NCI-H510A treated with DMSO at 0.1 percent for 48 hours (cell line): Measurements from ENCODE around the gene C1orf116.

ENCODE experiments used
- DNase-seq: peaks from one replicate; lab custom pipeline; 2025; lab: John Stamatoyannopoulos, UW

C1orf116 gene

GRCh38 chr1:207032528-207033017 lies at the start of gene C1orf116:
Gene C1orf116, minus strand, starts transcription at chr1:207032756. Its CDS starts 5,158 bp downstream, at chr1:207027598.
- peak; percentile 96 for DNase-seq

- DNase-seq = no peak
These were observed 49.2 kb upstream of the C1orf116 start for GRCh38 chr1:207081806-207082205.

- DNase-seq = no peak
These were observed 48.5 kb upstream of the C1orf116 start for GRCh38 chr1:207081088-207081487.

GRCh38 chr1:207079706-207080241 lies 47.2 kb upstream of the C1orf116 start:
- no peak for DNase-seq

GRCh38 chr1:207078578-207079132 lies 46.1 kb upstream of the C1orf116 start:
- no peak for DNase-seq

GRCh38 chr1:207077470-207078377 lies 45.2 kb upstream of the C1orf116 start:
- DNase-seq = peak; percentile 75

- no peak for DNase-seq
These were observed 44.5 kb upstream of the C1orf116 start for GRCh38 chr1:207077012-207077411.

GRCh38 chr1:207076181-207076955 lies 43.8 kb upstream of the C1orf116 start:
- DNase-seq = no peak

GRCh38 chr1:207073906-207074820 lies 41.6 kb upstream of the C1orf116 start:
- no peak for DNase-seq

GRCh38 chr1:207072233-207072632 lies 39.7 kb upstream of the C1orf116 start:
- DNase-seq = no peak

- no peak for DNase-seq
These were observed 38.9 kb upstream of the C1orf116 start for GRCh38 chr1:207071426-207071825.

GRCh38 chr1:207070811-207071210 lies 38.3 kb upstream of the C1orf116 start:
- DNase-seq = no peak

GRCh38 chr1:207069858-207070506 lies 37.4 kb upstream of the C1orf116 start:
- no peak for DNase-seq

- DNase-seq = no peak
These were observed 36.5 kb upstream of the C1orf116 start for GRCh38 chr1:207069061-207069460.

- no peak for DNase-seq
These were observed 35.1 kb upstream of the C1orf116 start for GRCh38 chr1:207067665-207068064.

- no peak for DNase-seq
These were observed 34.6 kb upstream of the C1orf116 start for GRCh38 chr1:207067185-207067584.

GRCh38 chr1:207064561-207064960 lies 32.0 kb upstream of the C1orf116 start:
- DNase-seq = no peak

- no peak for DNase-seq
These were observed 30.5 kb upstream of the C1orf116 start for GRCh38 chr1:207063014-207063413.

GRCh38 chr1:207062058-207062457 lies 29.5 kb upstream of the C1orf116 start:
- DNase-seq = no peak

- DNase-seq = no peak
These were observed 28.0 kb upstream of the C1orf116 start for GRCh38 chr1:207060596-207060995.

- no peak for DNase-seq
These were observed 27.3 kb upstream of the C1orf116 start for GRCh38 chr1:207059881-207060280.
